ENCODE results near the gene DDR2.
"Not testable (repeated sequence)": the region's sequence is repeated elsewhere in the genome, so short reads cannot be mapped to it uniquely, and the experiment has no call there.

The DDR2 gene

GRCh38 chr1:162765788-162766187, 133.5 kb downstream of the DDR2 start:
- no peak for DNase-seq (ENCODE audit: low read depth, low spot score)

DNA sequence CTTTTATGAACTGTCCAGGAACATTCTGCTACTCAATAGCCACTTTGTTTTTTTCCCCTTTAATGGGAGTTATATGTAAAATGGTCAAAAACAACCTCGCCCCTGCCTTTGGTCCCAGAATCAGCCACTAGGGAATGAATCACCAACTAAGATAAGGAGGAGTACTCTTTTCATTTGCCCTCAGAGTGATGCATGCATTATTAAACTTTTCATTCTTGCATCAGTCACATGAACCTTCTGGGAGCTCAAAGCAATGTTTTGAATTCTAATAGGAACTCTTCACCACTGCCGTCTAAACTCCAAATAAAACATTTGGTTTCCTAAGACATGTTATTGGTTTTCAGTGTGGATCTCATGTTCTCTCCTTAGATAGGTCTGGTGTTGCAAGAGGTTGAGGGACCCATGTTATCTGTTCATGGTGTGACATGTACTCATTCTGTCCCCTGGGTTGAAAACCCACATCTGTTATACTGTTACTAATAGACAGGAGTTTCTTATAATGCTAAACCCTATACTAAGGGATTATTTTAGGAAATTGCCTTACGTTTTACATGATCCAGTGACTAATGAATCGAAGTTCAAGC, 140.4 kb downstream of the DDR2 start:
- no peak for DNase-seq (ENCODE audit: low read depth, low spot score)

GRCh38 chr1:162774007-162774406, 141.7 kb downstream of the DDR2 start:
- DNase-seq (ENCODE audit: low read depth, low spot score): no peak

DNA sequence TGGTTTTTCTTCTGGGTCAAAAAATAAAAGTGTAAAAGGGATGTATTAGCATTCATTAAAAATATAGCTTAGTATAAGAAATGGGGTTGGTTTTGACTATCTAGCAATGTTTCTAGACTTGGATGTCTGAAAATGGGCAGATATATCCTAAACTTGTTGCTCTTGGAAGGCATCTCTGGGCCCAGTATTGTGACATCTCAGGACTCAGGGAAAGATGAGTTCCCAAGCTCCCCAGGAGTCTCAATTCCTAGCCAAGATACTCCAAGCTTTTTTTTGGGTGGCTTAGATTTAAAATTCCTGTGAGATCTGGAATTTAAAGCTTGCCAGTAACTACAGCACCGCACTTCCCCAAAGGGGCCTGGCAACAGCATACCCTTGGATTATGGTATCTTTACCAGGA, 146.8 kb downstream of the DDR2 start:
- DNase-seq (ENCODE audit: low read depth, low spot score): no peak

DNA sequence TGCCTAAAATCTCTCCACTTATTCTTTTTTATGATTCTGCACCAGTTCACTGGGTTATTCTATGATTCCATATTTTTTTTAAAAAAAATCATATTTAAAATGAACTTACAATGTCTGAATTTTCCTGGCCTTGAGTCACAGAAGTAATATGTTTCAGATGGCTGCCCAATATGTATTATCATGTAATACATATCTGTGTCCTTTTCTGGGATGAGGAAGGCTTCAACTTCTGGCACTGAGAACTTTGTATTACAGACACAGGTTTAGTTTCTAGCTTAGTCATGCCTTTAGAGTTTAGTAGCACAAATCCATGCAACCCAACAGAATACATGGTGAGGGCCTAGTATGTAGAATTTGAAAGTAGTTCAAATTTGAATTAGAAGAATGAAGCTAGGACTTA, 150.4 kb downstream of the DDR2 start:
- no peak for DNase-seq (ENCODE audit: low read depth, low spot score)

- not testable (repeated sequence) for DNase-seq (ENCODE audit: low read depth, low spot score)
Observed at GRCh38 chr1:162784926-162785325, 152.7 kb downstream of the DDR2 start.

DNA sequence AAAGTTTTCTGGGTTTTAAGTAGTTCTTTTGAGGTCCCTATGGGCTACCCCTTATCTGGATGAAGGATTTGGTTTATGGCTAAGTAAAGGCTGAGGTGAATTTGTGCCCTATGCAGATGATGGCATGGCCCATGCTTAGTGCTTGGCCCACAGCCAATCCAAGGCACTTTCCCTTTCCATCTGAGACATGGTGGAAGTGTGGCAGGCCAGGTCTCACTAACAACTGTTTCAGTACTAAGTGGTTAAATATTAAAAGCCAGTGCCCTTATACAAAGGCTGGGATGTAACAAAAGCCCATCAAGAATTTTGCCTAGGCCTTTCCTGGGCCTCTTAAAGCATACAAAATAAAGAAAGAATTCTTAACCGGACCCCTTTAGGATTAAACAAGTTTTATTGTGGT, 156.5 kb downstream of the DDR2 start:
- not testable (repeated sequence) for DNase-seq (ENCODE audit: low read depth, low spot score)

GRCh38 chr1:162790303-162790984, 158.2 kb downstream of the DDR2 start, which contains the start of gene HSD17B7:
TSS of gene HSD17B7 (plus strand) at chr1:162790702. CDS start at chr1:162790801, 99 bp downstream.
- DNase-seq (ENCODE audit: low read depth, low spot score): peak; percentile 19

DNA sequence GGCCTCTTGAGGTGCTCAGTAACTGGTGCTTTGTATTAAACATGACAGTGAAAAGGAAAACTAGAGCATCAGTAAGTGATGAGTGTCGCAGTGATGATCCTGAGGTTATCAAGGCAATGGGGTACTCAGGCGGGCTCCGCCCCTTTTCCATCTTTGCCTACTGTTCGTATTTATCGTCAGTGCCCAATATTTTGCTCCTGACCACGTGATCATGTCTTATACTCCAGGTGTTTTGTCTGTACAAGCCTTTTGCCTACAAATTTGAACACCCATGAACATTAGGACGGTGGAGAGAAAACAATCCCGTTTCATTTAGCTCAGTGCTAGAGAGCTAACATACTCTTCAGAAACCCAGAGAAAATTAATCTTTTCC, 158.7 kb downstream of the DDR2 start:
- DNase-seq (ENCODE audit: low read depth, low spot score): not testable (repeated sequence)

DNA sequence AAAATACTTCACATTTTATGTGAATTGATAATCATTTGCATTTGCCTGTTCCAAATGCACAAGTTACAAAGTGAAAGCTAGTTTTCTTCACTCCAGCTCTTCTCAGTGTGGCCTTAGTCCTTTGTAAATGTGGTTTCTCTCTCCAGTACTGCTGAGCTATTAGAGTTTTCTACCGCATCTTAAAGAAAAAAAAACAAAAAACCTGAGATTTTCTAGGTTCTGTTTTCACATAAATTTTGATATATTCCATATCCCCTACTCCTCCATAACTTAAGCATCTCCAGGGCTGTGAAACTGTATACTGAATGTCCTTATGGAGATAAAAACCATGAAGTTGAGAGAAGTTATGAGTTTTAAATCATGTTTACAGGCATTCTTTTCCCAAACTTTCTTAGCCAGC, 162.0 kb downstream of the DDR2 start:
- DNase-seq (ENCODE audit: low read depth, low spot score): not testable (repeated sequence)

DNA sequence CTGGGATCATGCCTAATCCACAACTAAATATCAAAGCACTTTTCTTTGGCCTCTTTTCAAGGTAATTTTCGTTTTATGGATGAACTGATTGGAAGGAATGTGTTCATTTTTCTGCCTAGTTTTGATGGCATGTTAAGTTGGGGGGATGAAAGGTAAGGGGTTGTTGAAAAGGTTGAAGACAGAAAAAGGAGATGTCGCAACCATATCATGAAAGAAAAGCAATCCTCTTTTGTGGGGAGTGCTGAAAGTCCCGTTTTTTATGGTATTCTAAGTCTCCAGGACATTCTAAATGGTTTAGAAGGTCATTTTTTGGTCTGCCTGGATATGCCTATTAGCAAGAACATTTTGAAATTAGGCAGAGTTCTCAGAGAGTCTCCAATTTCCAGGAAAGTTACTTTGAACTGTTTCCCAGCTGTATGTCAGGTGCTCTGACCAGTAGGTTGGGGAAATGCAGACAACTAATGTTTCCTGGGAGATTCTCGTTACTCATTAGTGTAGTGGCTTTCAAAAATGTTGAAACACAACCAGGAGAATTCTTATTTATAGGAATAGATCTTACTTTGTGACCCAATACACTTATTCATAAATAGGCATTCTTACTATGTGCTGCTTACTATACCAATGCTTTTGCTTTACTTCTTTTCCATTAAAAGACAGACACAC, 164.5 kb downstream of the DDR2 start:
- DNase-seq (ENCODE audit: low read depth, low spot score): not testable (repeated sequence)

- not testable (repeated sequence) for DNase-seq (ENCODE audit: low read depth, low spot score)
Observed at GRCh38 chr1:162799995-162800830, 167.9 kb downstream of the DDR2 start.

DNA sequence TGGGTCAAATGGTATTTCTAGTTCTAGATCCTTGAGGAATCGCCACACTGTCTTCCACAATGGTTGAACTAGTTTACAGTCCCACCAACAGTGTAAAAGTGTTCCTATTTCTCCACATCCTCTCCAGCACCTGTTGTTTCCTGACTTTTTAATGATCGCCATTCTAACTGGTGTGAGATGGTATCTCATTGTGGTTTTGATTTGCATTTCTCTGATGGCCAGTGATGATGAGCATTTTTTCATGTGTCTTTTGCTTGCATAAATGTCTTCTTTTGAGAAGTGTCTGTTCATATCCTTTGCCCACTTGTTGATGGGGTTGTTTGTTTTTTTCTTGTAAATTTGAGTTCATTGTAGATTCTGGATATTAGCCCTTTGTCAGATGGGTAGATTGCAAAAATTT, 175.2 kb downstream of the DDR2 start:
- DNase-seq (ENCODE audit: low read depth, low spot score): not testable (repeated sequence)

DNA sequence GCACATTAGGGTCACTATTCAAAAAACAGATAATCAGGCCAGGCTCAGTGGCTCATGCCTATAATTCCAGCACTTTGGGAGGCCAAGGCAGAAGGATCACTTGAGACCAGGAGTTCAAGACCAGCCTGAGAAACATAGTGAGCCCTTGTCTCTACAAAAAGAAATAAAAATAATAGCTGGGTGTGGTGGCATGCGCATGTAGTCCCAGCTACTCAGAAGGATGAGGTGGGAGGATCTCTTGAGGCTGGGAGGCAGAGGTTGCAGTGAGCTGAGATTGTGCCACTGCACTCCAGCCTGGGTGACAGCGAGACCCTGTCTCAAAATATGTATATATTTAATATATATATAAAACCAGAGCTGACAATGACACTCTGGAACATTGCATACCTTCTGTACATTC, 180.1 kb downstream of the DDR2 start:
- not testable (repeated sequence) for DNase-seq (ENCODE audit: low read depth, low spot score)

GRCh38 chr1:162818136-162818535, 185.9 kb downstream of the DDR2 start:
- DNase-seq (ENCODE audit: low read depth, low spot score): not testable (repeated sequence)

GRCh38 chr1:162818666-162819065, 186.4 kb downstream of the DDR2 start:
- not testable (repeated sequence) for DNase-seq (ENCODE audit: low read depth, low spot score)

DNA sequence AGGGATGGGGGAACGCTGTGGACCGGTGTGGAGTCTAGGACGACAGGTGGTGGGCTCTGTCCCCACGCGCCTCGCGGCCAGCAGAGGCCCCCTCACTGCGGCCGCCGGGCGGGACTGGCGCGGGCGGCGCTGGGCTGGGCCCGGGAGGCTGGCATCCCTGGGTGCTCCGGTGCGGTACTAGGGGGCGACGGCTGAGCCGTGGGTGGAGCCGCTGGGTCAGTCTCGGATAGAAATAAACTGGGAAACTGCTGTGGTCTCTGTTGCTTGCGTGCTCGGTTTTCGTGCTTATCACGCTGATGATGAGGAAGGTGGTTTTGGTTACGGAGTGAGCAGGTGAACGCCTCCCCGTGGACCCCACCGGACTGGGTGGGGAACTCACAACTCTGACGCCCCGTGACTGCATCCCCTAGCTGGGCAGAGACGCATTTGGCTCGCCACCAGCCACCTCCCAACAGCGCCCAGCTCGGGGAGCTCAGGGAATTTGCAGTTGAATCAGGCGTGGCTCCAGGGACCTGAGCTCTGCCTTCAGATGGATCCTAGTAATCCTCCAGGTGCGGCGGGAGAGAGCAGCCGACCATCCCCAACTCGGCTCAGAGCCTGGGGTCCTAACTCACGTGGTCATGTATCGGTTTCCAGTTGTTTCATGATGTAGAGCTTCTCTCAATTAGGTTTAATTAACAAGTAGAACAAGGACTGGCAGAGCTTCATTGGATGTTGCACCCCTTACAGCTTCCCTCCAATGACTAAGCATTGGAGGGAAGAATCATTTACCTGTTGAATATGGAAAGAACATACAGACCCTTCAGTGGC, 190.3 kb downstream of the DDR2 start:
- DNase-seq (ENCODE audit: low read depth, low spot score): no peak

DNA sequence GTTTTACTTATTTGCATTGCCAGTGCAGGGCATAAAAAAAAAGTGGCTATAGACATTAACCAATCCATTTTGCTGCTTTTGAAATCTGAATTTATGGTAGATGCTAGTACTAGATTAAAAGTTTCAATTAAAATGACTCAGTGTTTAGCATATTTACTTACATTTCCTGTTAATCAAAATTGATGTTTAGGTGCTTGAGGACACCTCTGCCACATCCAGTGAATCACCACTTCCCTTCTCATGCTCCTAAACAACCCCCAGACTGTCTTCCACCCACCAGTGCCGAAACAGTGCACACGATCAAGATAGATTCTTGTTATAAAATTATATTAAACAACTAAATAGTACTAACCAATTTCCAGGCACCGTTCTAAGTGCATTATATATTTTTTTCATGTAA, 191.0 kb downstream of the DDR2 start:
- DNase-seq (ENCODE audit: low read depth, low spot score): no peak

GRCh38 chr1:162823771-162824525, 191.7 kb downstream of the DDR2 start:
- DNase-seq (ENCODE audit: low read depth, low spot score): no peak

DNA sequence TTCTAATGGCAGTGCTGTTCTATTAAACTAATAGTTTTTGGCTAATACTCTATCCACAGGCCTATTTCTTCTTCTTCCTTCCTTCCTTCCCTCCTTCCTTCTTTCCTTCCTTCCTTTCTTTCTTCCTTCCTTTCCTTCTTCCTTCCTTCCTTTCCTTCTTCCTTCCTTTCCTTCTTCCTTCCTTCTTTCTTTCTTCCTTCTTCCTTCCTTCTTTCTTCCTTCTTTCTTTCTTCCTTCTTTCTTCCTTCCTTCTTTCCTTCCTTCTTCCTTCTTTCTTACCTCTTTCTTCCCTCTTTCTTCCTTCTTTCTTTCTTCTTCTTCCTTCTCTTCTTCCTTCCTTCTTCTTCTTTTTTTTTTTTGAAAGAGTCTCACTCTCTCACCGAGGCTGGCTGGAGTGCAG, 197.0 kb downstream of the DDR2 start:
- DNase-seq (ENCODE audit: low read depth, low spot score): no peak
